ENCODE data around the gene ST6GALNAC3. TPM values are rescaled to one million over a fixed set of nuclear protein-coding genes. Genes with fewer than 3 reads are reported as not detected.
"Not testable (repeated sequence)": the region's sequence is repeated elsewhere in the genome, so short reads cannot be mapped to it uniquely, and the experiment has no call there.

The ST6GALNAC3 gene
- total RNA-seq, 1 donor from 2014 or later: 7.3 TPM

DNA sequence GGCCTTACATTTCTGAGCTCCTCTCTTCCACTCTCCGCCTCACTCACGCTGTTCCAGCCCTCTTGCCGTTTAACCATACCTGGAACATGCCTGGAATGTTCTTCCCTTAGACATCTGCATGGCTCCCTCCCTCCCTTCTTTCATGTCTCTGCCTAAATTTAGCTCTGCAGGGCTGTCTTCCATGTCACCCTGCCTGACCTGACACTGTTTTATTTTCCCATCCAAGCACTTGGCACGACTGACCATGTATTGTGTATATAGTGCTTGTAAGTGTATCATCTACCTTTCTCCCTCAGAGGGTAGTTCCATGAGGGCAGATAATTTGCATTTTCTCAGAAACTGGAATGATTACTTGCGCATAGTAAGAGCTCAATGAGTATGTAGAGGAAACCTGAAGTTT is 47.3 kb downstream of the ST6GALNAC3 start:
- no peak overlapping the region for H3K4me3 Mint-ChIP-seq (ENCODE audit: unreplicated experiment)
- no peak overlapping the region for H3K27ac Mint-ChIP-seq (ENCODE audit: unreplicated experiment)
- DNase-seq (ENCODE audit: extremely low spot score, unreplicated experiment): no peak
- H3K27me3 Mint-ChIP-seq (ENCODE audit: unreplicated experiment): no peaks in the 10 kb centered on the region
- TF ChIP-seq, protein P1, sequence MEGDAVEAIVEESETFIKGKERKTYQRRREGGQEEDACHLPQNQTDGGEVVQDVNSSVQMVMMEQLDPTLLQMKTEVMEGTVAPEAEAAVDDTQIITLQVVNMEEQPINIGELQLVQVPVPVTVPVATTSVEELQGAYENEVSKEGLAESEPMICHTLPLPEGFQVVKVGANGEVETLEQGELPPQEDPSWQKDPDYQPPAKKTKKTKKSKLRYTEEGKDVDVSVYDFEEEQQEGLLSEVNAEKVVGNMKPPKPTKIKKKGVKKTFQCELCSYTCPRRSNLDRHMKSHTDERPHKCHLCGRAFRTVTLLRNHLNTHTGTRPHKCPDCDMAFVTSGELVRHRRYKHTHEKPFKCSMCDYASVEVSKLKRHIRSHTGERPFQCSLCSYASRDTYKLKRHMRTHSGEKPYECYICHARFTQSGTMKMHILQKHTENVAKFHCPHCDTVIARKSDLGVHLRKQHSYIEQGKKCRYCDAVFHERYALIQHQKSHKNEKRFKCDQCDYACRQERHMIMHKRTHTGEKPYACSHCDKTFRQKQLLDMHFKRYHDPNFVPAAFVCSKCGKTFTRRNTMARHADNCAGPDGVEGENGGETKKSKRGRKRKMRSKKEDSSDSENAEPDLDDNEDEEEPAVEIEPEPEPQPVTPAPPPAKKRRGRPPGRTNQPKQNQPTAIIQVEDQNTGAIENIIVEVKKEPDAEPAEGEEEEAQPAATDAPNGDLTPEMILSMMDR (IDR thresholded peaks at IDR 0.05): no peak
- no peaks in the 10 kb centered on the region for H3K36me3 Mint-ChIP-seq (ENCODE audit: unreplicated experiment)
- H3K9me3 Mint-ChIP-seq (ENCODE audit: unreplicated experiment): no peaks in the 10 kb centered on the region
- H3K4me1 Mint-ChIP-seq (ENCODE audit: unreplicated experiment): no peaks in the 10 kb centered on the region

DNA sequence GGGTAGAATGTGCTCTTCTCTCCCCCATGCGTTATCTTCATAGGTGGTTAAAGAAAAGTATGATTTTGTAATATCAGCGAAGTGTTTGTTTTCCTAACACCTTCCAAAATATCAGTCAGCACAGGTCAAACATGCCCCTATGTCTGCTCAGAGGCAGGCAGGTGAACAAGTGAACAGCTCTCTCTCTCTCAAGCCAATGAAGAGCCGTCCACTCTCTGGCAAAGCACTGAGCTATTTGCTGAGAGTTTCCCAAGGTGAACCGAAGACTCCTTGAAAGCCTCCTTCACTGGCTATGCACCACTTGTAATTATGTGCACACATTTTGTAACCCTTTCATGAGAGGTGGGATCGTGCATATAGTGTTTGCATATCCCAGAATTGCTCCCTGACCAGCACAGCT is 47.7 kb downstream of the ST6GALNAC3 start:
- Mint-ChIP-seq H3K9me3 (ENCODE audit: unreplicated experiment) (no peaks in the 10 kb centered on the region), H3K27ac (ENCODE audit: unreplicated experiment) (no peak overlapping the region), H3K36me3 (ENCODE audit: unreplicated experiment) (no peaks in the 10 kb centered on the region), H3K4me1 (ENCODE audit: unreplicated experiment) (no peaks in the 10 kb centered on the region), H3K27me3 (ENCODE audit: unreplicated experiment) (no peaks in the 10 kb centered on the region), H3K4me3 (ENCODE audit: unreplicated experiment) (no peak overlapping the region)
- no peak for DNase-seq (ENCODE audit: extremely low spot score, unreplicated experiment)
- TF ChIP-seq, protein P1 (IDR thresholded peaks at IDR 0.05): no peak

DNA sequence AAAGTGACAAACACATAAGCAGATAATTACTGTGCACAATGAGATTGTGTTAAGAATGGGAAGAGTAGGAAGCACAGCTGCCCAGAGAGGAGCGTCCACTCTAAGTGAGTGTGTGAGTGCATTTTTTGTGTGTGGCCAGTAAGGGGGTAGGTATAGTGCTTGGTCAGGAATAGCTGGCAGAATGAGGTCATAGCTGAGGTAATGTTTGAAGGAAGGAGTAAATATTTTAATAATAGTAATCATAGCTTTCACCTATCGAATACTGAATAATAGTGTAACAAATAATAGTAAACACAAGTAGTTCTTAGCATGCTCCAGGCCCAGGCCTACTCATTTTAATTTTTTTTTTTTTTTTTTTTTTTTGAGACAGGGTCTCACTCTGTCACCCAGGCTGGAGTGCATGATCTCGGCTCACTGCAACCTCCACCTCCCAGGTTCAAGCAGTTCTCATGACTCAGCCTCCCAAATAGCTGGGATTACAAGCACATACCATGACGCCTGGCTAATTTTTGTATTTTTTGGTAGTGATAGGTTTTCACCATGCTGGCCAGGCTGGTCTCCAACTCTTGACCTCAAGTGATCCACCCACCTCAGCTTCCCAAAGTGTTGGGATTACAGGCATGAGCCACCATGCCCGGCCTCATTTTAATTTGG is 49.0 kb downstream of the ST6GALNAC3 start:
- not testable (repeated sequence) for H3K27ac Mint-ChIP-seq (ENCODE audit: unreplicated experiment); H3K27me3 Mint-ChIP-seq (ENCODE audit: unreplicated experiment); H3K4me3 Mint-ChIP-seq (ENCODE audit: unreplicated experiment); H3K36me3 Mint-ChIP-seq (ENCODE audit: unreplicated experiment); H3K4me1 Mint-ChIP-seq (ENCODE audit: unreplicated experiment); DNase-seq (ENCODE audit: extremely low spot score, unreplicated experiment); H3K9me3 Mint-ChIP-seq (ENCODE audit: unreplicated experiment)

DNA sequence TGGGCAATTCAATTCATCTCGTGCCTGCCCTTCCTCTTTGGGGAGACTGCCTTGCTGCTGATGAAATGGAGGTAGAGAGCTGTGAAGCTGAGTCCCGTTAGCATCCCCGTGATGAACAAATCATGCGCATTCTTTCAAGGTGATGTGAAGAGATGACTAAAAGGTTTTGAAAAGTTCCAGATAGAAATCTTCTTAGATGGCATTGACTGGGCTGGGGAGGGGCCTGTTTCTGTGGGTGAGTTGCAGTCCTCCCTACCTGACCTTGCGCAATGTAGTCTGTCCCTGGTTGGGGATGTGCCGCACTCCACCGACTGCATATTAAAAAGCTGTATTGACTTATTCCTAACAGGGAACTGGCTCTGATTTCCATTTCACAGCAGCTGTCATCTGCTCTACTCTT is 49.6 kb downstream of the ST6GALNAC3 start:
- no peaks in the 10 kb centered on the region for H3K4me1 Mint-ChIP-seq (ENCODE audit: unreplicated experiment)
- no peak overlapping the region for H3K27ac Mint-ChIP-seq (ENCODE audit: unreplicated experiment)
- H3K27me3 Mint-ChIP-seq (ENCODE audit: unreplicated experiment): no peaks in the 10 kb centered on the region
- DNase-seq (ENCODE audit: extremely low spot score, unreplicated experiment): no peak
- no peaks in the 10 kb centered on the region for H3K36me3 Mint-ChIP-seq (ENCODE audit: unreplicated experiment)
- no peak overlapping the region for H3K4me3 Mint-ChIP-seq (ENCODE audit: unreplicated experiment)
- no peaks in the 10 kb centered on the region for H3K9me3 Mint-ChIP-seq (ENCODE audit: unreplicated experiment)
- TF ChIP-seq, protein P1 (IDR thresholded peaks at IDR 0.05): no peak

DNA sequence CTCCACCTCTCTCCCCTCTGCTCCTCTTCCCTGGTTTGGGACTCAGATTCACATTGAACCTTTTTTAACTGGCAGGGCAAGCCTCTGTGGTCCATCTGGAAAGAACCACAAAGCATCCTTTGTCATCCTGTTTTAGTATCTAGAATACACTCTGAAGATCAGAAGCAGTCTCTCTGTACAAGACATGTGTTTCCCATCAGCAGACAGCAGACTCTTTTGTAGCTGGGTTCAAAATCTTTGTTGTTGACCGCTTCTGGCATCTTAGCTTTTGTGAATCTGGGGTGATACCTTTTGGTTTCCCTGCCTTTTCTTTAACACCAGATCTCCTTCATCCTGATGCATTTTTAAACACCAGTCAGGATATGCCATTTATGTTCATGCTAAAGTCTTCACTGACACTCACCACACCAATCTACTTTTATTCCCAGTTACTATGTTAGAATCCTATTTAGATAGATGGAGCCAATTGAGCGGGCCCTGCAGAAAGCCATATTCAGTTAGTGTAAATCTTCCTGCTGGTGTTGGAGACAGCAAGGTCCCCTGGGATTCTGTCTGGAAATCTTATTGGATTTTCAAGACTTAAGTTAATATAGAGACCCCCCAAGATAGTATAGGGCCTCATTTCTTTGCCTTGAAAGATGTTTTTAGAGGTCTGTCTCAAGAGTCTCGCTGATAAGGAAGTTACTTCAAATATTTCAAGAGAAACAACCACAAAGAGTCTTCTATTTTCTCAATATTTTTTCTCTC is 51.1 kb downstream of the ST6GALNAC3 start:
- Mint-ChIP-seq H3K36me3 (ENCODE audit: unreplicated experiment) (no peaks in the 10 kb centered on the region), H3K9me3 (ENCODE audit: unreplicated experiment) (no peaks in the 10 kb centered on the region), H3K4me3 (ENCODE audit: unreplicated experiment) (no peak overlapping the region), H3K4me1 (ENCODE audit: unreplicated experiment) (no peaks in the 10 kb centered on the region), H3K27ac (ENCODE audit: unreplicated experiment) (no peak overlapping the region), H3K27me3 (ENCODE audit: unreplicated experiment) (no peaks in the 10 kb centered on the region)
- DNase-seq (ENCODE audit: extremely low spot score, unreplicated experiment): no peak
- TF ChIP-seq, protein P1 (IDR thresholded peaks at IDR 0.05): no peak
